Measurements from ENCODE around the gene DIAPH3. TPM values are rescaled to one million over a fixed set of nuclear protein-coding genes. Genes with fewer than 3 reads are reported as not detected.
A peak's percentile ranks its signal among the peaks of the same experiment; 100 is the strongest.

The DIAPH3 gene
- polyA plus RNA-seq, 3 donors: 0.04 to 0.09 TPM; not detected in 1

GRCh38 chr13:59743195-59743594 lies 420.5 kb downstream of the DIAPH3 start:
- Mint-ChIP-seq H3K4me3 (no peak overlapping the region), H3K4me1 (no peaks in the 10 kb centered on the region), H3K27ac (no peak overlapping the region), H3K27me3 (ENCODE audit: low read depth in 3 of 3) (peaks cover 1 to 2% (median 1%) of the 10 kb centered on the region in 3 donors), H3K36me3 (peaks cover 0 to 2% of the 10 kb centered on the region in 2 donors), H3K9me3 (peaks cover 0 to 2% (median 0%) of the 10 kb centered on the region in 7 donors)
- Histone ChIP-seq H4K20me1 (ENCODE audit: insufficient read depth, low read length) (no peaks in the 10 kb centered on the region), H3K4me1 (ENCODE audit: control insufficient read depth in 1 of 2, insufficient read depth in 2 of 2, low read length in 2 of 2) (no peaks in the 10 kb centered on the region), H3K36me3 (replicated peaks in 1 of 2; ENCODE audit: control insufficient read depth in 1 of 2, insufficient read depth in 2 of 2, low read length in 2 of 2) (no peaks in the 10 kb centered on the region), H3K27ac (ENCODE audit: low read depth in 1 of 2, low read length in 2 of 2) (no peak overlapping the region), H3K9ac (ENCODE audit: insufficient read depth, low read length, poor library complexity, severe bottlenecking) (no peak overlapping the region), H3K9me3 (replicated peaks in 1 of 2; ENCODE audit: control insufficient read depth in 1 of 2, insufficient read depth in 1 of 2, low read length in 2 of 2) (no peaks in the 10 kb centered on the region), H3K4me3 (replicated peaks in 1 of 3; ENCODE audit: low read depth in 2 of 3, low read length in 3 of 3) (no peak overlapping the region), H2AFZ (ENCODE audit: insufficient read depth, low read depth, low read length, poor library complexity, severe bottlenecking) (no peak overlapping the region), H3K27me3 (ENCODE audit: control insufficient read depth in 2 of 2, insufficient read depth in 2 of 2, low read length in 2 of 2) (no peaks in the 10 kb centered on the region), H3K79me2 (ENCODE audit: insufficient read depth, low read length) (no peaks in the 10 kb centered on the region), H3K4me2 (replicated peaks; ENCODE audit: extremely low read depth, low read length, poor library complexity, severe bottlenecking) (no peak overlapping the region)
- 34% methylated on average over 2 of the region's 3 CpGs for WGBS (ENCODE audit: insufficient coverage)
- intact Hi-C loops (cut with micrococcal nuclease): no loop called here
- DNase-seq: no peak
- no peak for TF ChIP-seq CTCF (IDR thresholded peaks at IDR 0.05)

DNA sequence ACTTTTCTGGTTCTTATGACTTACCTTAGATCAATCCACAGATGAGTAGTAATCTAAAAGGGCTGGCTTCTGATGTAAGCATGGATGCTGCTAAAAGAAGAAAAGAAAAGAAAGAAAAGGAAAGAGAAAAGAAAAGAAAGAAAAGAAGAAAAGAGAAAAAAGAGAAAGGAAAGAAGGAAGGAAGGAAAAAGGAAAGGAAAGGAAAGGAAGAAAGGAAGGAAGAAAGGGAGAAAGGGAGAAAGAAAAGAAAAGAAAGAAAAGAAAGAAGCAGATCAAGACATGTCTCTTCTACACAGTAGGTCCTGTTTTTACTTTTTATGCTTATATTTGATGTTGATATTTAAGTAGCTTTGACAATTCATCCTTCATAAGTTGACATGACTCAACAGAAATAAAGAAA lies 421.3 kb downstream of the DIAPH3 start:
- H4K20me1 ChIP-seq (ENCODE audit: insufficient read depth, low read length): no peaks in the 10 kb centered on the region
- Mint-ChIP-seq H3K36me3 (peaks cover 0 to 2% of the 10 kb centered on the region in 2 donors), H3K4me1 (no peaks in the 10 kb centered on the region), H3K27ac (no peak overlapping the region), H3K9me3 (peaks cover 0 to 2% (median 0%) of the 10 kb centered on the region in 7 donors), H3K27me3 (ENCODE audit: low read depth in 3 of 3) (peaks cover 1 to 2% (median 1%) of the 10 kb centered on the region in 3 donors), H3K4me3 (no peak overlapping the region)
- no peaks in the 10 kb centered on the region for H3K9me3 ChIP-seq (replicated peaks in 1 of 2; ENCODE audit: control insufficient read depth in 1 of 2, insufficient read depth in 1 of 2, low read length in 2 of 2)
- no peak overlapping the region for H3K9ac ChIP-seq (ENCODE audit: insufficient read depth, low read length, poor library complexity, severe bottlenecking)
- no peak overlapping the region for H3K4me3 ChIP-seq (replicated peaks in 1 of 3; ENCODE audit: low read depth in 2 of 3, low read length in 3 of 3)
- no peaks in the 10 kb centered on the region for H3K4me1 ChIP-seq (ENCODE audit: control insufficient read depth in 1 of 2, insufficient read depth in 2 of 2, low read length in 2 of 2)
- intact Hi-C loops (cut with micrococcal nuclease): no loop called here
- H2AFZ ChIP-seq (ENCODE audit: insufficient read depth, low read depth, low read length, poor library complexity, severe bottlenecking): no peak overlapping the region
- no peak overlapping the region for H3K27ac ChIP-seq (ENCODE audit: low read depth in 1 of 2, low read length in 2 of 2)
- H3K27me3 ChIP-seq (ENCODE audit: control insufficient read depth in 2 of 2, insufficient read depth in 2 of 2, low read length in 2 of 2): no peaks in the 10 kb centered on the region
- peak; percentile 22 for TF ChIP-seq CTCF (IDR thresholded peaks at IDR 0.05)
- no peak for DNase-seq
- H3K79me2 ChIP-seq (ENCODE audit: insufficient read depth, low read length): no peaks in the 10 kb centered on the region
- no peaks in the 10 kb centered on the region for H3K36me3 ChIP-seq (replicated peaks in 1 of 2; ENCODE audit: control insufficient read depth in 1 of 2, insufficient read depth in 2 of 2, low read length in 2 of 2)
- no peak overlapping the region for H3K4me2 ChIP-seq (replicated peaks; ENCODE audit: extremely low read depth, low read length, poor library complexity, severe bottlenecking)

All from CD14-positive monocyte (primary cell).